Naive thymus-derived CD4-positive, alpha-beta T cell (primary cell): ENCODE data around the gene IGF2R. TPM values are rescaled to one million over a fixed set of nuclear protein-coding genes. Genes with fewer than 3 reads are reported as not detected.

Source experiments
- ATAC-seq: fragments of 150-1000 bp; cut with Tn5 transposase; 2 replicates; pipeline ENCODE4 v1.10.0; 2021; ENCODE audit warnings: mild to moderate bottlenecking, moderate library complexity
- CTCF ChIA-PET: fragments of 350-600 bp; sonication (Branson Sonifier 250); formaldehyde crosslinking; loops from one replicate; lab custom pipeline; 2021; ENCODE audit warnings: antibody characterized with exemption; lab: Charles Lee
- POLR2A ChIA-PET: fragments of 350-600 bp; sonication (Branson Sonifier 250); formaldehyde crosslinking; loops from one replicate; lab custom pipeline; 2021; ENCODE audit warnings: antibody characterized with exemption, inconsistent platforms; lab: Charles Lee
- DNase-seq, 9 donors: peaks; one replicate each; pipeline versions ENCODE4 v3.0.0 to v3.0.0-alpha.2; 2020 to 2022; ENCODE audit warnings: mixed read lengths in 1 of 9
- H3K27ac ChIP-seq: one replicate; pipeline ENCODE4 v1.7.0; 2013; ENCODE audit warnings: mild to moderate bottlenecking, low read depth, low read length, moderate library complexity
- H3K27me3 ChIP-seq, 2 donors: one replicate each; pipeline ENCODE4 v1.7.0; 2013; ENCODE audit warnings: low read length in 2 of 2, mild to moderate bottlenecking in 2 of 2, moderate library complexity in 2 of 2; ENCODE audit not compliant: control insufficient read depth in 2 of 2, insufficient read depth in 2 of 2
- H3K36me3 ChIP-seq, 3 experiments: 1 replicate in 2 of 3; 2 replicates in 1 of 3; pipeline ENCODE4 v1.7.0; 2013; ENCODE audit warnings: low read length in 3 of 3, mild to moderate bottlenecking in 3 of 3, moderate library complexity in 1 of 3; ENCODE audit not compliant: insufficient read depth in 3 of 3, control insufficient read depth in 2 of 3
- H3K4me1 ChIP-seq, 2 donors: one replicate each; pipeline ENCODE4 v1.7.0; 2013; ENCODE audit warnings: low read length in 2 of 2, mild to moderate bottlenecking in 2 of 2, moderate library complexity in 1 of 2; ENCODE audit not compliant: control insufficient read depth in 2 of 2, insufficient read depth in 2 of 2
- H3K4me3 ChIP-seq: 2 replicates; pipeline ENCODE4 v1.7.0; 2013; ENCODE audit warnings: mild to moderate bottlenecking, low read length
- H3K9me3 ChIP-seq, 3 experiments: 1 replicate in 2 of 3; 2 replicates in 1 of 3; pipeline ENCODE4 v1.7.0; 2013; ENCODE audit warnings: low read length in 3 of 3; ENCODE audit not compliant: control insufficient read depth in 2 of 3
- H3K27ac Mint-ChIP-seq, 9 donors: one replicate each; pipeline ENCODE4 v1.8.0; 2020 to 2022; ENCODE audit warnings: mixed read lengths in 9 of 9, mild to moderate bottlenecking in 8 of 9, moderate library complexity in 5 of 9, inconsistent platforms in 2 of 9
- H3K27me3 Mint-ChIP-seq, 5 donors: one replicate each; pipeline ENCODE4 v1.8.0; 2021 to 2022; ENCODE audit warnings: mixed read lengths in 5 of 5, mild to moderate bottlenecking in 1 of 5
- H3K36me3 Mint-ChIP-seq, 5 donors: one replicate each; pipeline ENCODE4 v1.8.0; 2020 to 2022; ENCODE audit warnings: mixed read lengths in 5 of 5, mild to moderate bottlenecking in 3 of 5, inconsistent platforms in 1 of 5
- H3K4me1 Mint-ChIP-seq, 7 donors: one replicate each; pipeline ENCODE4 v1.8.0; 2020 to 2022; ENCODE audit warnings: mixed read lengths in 7 of 7, mild to moderate bottlenecking in 3 of 7, inconsistent platforms in 1 of 7
- H3K4me3 Mint-ChIP-seq, 10 donors: one replicate each; pipeline ENCODE4 v1.8.0; 2020 to 2022; ENCODE audit warnings: mild to moderate bottlenecking in 10 of 10, mixed read lengths in 10 of 10, moderate library complexity in 6 of 10, inconsistent platforms in 2 of 10
- H3K9me3 Mint-ChIP-seq, 11 donors: one replicate each; pipeline ENCODE4 v1.8.0; 2020 to 2022; ENCODE audit warnings: mixed read lengths in 11 of 11, mild to moderate bottlenecking in 4 of 11, inconsistent platforms in 1 of 11, moderate library complexity in 1 of 11
- intact Hi-C, 2 donors: fragments of 100-400 bp; cut with micrococcal nuclease; formaldehyde crosslinking; loops; one replicate each; pipeline ENCODE4 v1.15.1; 2023
- polyA plus RNA-seq, 2 donors: library from polyadenylated mRNA; unstranded; fragments of 300-500 nt; fragmentation: Illumina TruSeq; gene quantifications; one replicate each; pipeline ENCODE4 v1.2.3, GENCODE V29; 2021
- total RNA-seq, 6 experiments: library from RNA in 5 of 6; stranded (reverse) in 5 of 6; gene quantifications; 1 replicate in 5 of 6; 2 replicates in 1 of 6; pipeline ENCODE4 v1.2.3 and lab custom pipeline; 2021 to 2026

IGF2R gene
- total and polyA plus RNA-seq, 7 experiments from 2014 or later, result 8.7 to 79.2 (median 70.4) TPM

- peaks cover 0 to 6% (median 0%) of the 10 kb centered on the region in 5 donors for H3K27me3 Mint-ChIP-seq
- CTCF ChIA-PET, result interaction anchor here (3.0 kb wide), 1 partner anchor 320 kb away, joined by 22 read pairs; no protein-coding TSS in a partner anchor
- POLR2A ChIA-PET, result no interaction called here
These were observed 167.2 kb downstream of the IGF2R start for GRCh38 chr6:160135907-160136655.

GRCh38 chr6:160137130-160137988 is 168.5 kb downstream of the IGF2R start:
- Histone ChIP-seq H3K36me3 (no peaks in the 10 kb centered on the region), H3K27ac (no peak overlapping the region), H3K4me1 (peaks cover 0 to 4% of the 10 kb centered on the region in 2 donors), H3K4me3 (no peak overlapping the region), H3K9me3 (no peaks in the 10 kb centered on the region), H3K27me3 (no peaks in the 10 kb centered on the region)
- ChIA-PET CTCF (interaction anchor here (0.8 to 3.0 kb wide), 3 partner anchors 274 to 396 kb away, joined by 3 to 22 read pairs (median 15); no protein-coding TSS in a partner anchor), POLR2A (interaction anchor here (0.6 kb wide), 1 partner anchor 74 kb away, joined by 3 read pairs; no protein-coding TSS in a partner anchor)
- intact Hi-C loops, result loop anchor here (5.0 kb wide), 2 partner anchors 530 to 1235 kb away; no protein-coding TSS in a partner anchor
- peaks cover 0 to 3% (median 3%) of the 10 kb centered on the region in 5 donors for H3K36me3 Mint-ChIP-seq
- ATAC-seq (no peak), DNase-seq (no peak)
- H3K27ac Mint-ChIP-seq, result peak overlapping the region in 1 of 9 donors; percentile 65
- no peaks in the 10 kb centered on the region for H3K9me3 Mint-ChIP-seq
- peaks cover 0 to 6% (median 0%) of the 10 kb centered on the region in 5 donors for H3K27me3 Mint-ChIP-seq
- H3K4me3 Mint-ChIP-seq, result no peak overlapping the region
- H3K4me1 Mint-ChIP-seq, result peaks cover 0 to 10% (median 9%) of the 10 kb centered on the region in 7 donors

More at GRCh38 chr6:160135907-160136655, 167.2 kb downstream of the IGF2R start:
- Histone ChIP-seq H3K27ac (no peak overlapping the region), H3K9me3 (no peaks in the 10 kb centered on the region), H3K4me1 (peaks cover 0 to 4% of the 10 kb centered on the region in 2 donors), H3K4me3 (no peak overlapping the region), H3K27me3 (no peaks in the 10 kb centered on the region), H3K36me3 (no peaks in the 10 kb centered on the region)
- Mint-ChIP-seq H3K4me1 (peaks cover 0 to 10% (median 9%) of the 10 kb centered on the region in 7 donors), H3K36me3 (peaks cover 0 to 3% (median 0%) of the 10 kb centered on the region in 5 donors), H3K27ac (peak overlapping the region in 1 of 9 donors; percentile 52), H3K9me3 (no peaks in the 10 kb centered on the region), H3K4me3 (no peak overlapping the region)
- DNase-seq (no peak), ATAC-seq (no peak)
- intact Hi-C loops, result loop anchor here (5.0 kb wide), 2 partner anchors 531 to 1236 kb away; no protein-coding TSS in a partner anchor

- Mint-ChIP-seq H3K4me1 (peaks cover 0 to 10% (median 9%) of the 10 kb centered on the region in 7 donors), H3K4me3 (no peak overlapping the region), H3K27me3 (peaks cover 0 to 6% (median 0%) of the 10 kb centered on the region in 5 donors), H3K36me3 (peaks cover 0 to 4% (median 3%) of the 10 kb centered on the region in 5 donors), H3K27ac (peak overlapping the region in 3 of 9 donors; percentile 9 to 65 (median 28)), H3K9me3 (no peaks in the 10 kb centered on the region)
- Histone ChIP-seq H3K9me3 (no peaks in the 10 kb centered on the region), H3K27ac (no peak overlapping the region), H3K27me3 (no peaks in the 10 kb centered on the region), H3K4me3 (no peak overlapping the region), H3K36me3 (no peaks in the 10 kb centered on the region), H3K4me1 (peaks cover 0 to 4% of the 10 kb centered on the region in 2 donors)
- POLR2A ChIA-PET, result no interaction called here
- peak; percentile 76 for ATAC-seq
- peak; percentile 29 to 70 (median 61) for DNase-seq
- CTCF ChIA-PET, result interaction anchor here (0.8 to 3.0 kb wide), 4 partner anchors 12 to 395 kb away, joined by 3 to 22 read pairs (median 9); no protein-coding TSS in a partner anchor
- intact Hi-C loops, result loop anchor here (1.0 to 5.0 kb wide), 5 partner anchors 275 to 1234 kb away; no protein-coding TSS in a partner anchor
These were observed 169.3 kb downstream of the IGF2R start for GRCh38 chr6:160137989-160138835.

- ATAC-seq (no peak), DNase-seq (no peak)
- no peak overlapping the region for H3K27ac ChIP-seq
- Mint-ChIP-seq H3K36me3 (peaks cover 0 to 11% (median 3%) of the 10 kb centered on the region in 5 donors), H3K4me1 (peaks cover 0 to 10% (median 9%) of the 10 kb centered on the region in 7 donors), H3K4me3 (no peak overlapping the region), H3K27me3 (peaks cover 0 to 6% (median 0%) of the 10 kb centered on the region in 5 donors), H3K27ac (no peak overlapping the region), H3K9me3 (no peaks in the 10 kb centered on the region)
- ChIA-PET POLR2A (no interaction called here), CTCF (interaction anchor here (1.0 to 3.0 kb wide), 3 partner anchors 11 to 395 kb away, joined by 3 to 22 read pairs (median 15); no protein-coding TSS in a partner anchor)
- H3K9me3 ChIP-seq, result no peaks in the 10 kb centered on the region
- intact Hi-C loops, result loop anchor here (1.0 to 5.0 kb wide), 5 partner anchors 276 to 1233 kb away; no protein-coding TSS in a partner anchor
- no peaks in the 10 kb centered on the region for H3K36me3 ChIP-seq
- H3K4me1 ChIP-seq, result peaks cover 0 to 4% of the 10 kb centered on the region in 2 donors
- no peak overlapping the region for H3K4me3 ChIP-seq
- no peaks in the 10 kb centered on the region for H3K27me3 ChIP-seq
These were observed 170.0 kb downstream of the IGF2R start for GRCh38 chr6:160138839-160139419.

GRCh38 chr6:160139420-160139851 is 170.6 kb downstream of the IGF2R start:
- Histone ChIP-seq H3K36me3 (no peaks in the 10 kb centered on the region), H3K4me3 (no peak overlapping the region), H3K27ac (no peak overlapping the region), H3K27me3 (no peaks in the 10 kb centered on the region), H3K9me3 (no peaks in the 10 kb centered on the region), H3K4me1 (peaks cover 0 to 4% of the 10 kb centered on the region in 2 donors)
- ChIA-PET CTCF (interaction anchor here (2.2 kb wide), 1 partner anchor 394 kb away, joined by 15 read pairs; no protein-coding TSS in a partner anchor), POLR2A (no interaction called here)
- intact Hi-C loops, result loop anchor here (5.0 kb wide), 2 partner anchors 528 to 1233 kb away; no protein-coding TSS in a partner anchor
- DNase-seq (no peak), ATAC-seq (no peak)
- no peak overlapping the region for H3K4me3 Mint-ChIP-seq
- H3K27ac Mint-ChIP-seq, result peak overlapping the region in 1 of 9 donors; percentile 22
- H3K9me3 Mint-ChIP-seq, result peaks cover 0 to 4% (median 0%) of the 10 kb centered on the region in 11 donors
- peaks cover 2 to 13% (median 6%) of the 10 kb centered on the region in 5 donors for H3K36me3 Mint-ChIP-seq
- peaks cover 0 to 10% (median 9%) of the 10 kb centered on the region in 7 donors for H3K4me1 Mint-ChIP-seq
- H3K27me3 Mint-ChIP-seq, result peaks cover 0 to 6% (median 0%) of the 10 kb centered on the region in 5 donors
